Measurements from ENCODE around the gene DUSP10. TPM values are rescaled to one million over a fixed set of nuclear protein-coding genes. Genes with fewer than 3 reads are reported as not detected.

The DUSP10 gene
- polyA plus RNA-seq, 3 donors, result 10.4 to 41.1 (median 12.7) TPM

- H3K4me3 Mint-ChIP-seq, result no peak overlapping the region
- H3K27ac ChIP-seq (ENCODE audit: low read depth in 1 of 2, low read length in 2 of 2), result peak overlapping the region in 1 of 2 donors; percentile 63
- no peak for TF ChIP-seq CTCF (IDR thresholded peaks at IDR 0.05)
- peak overlapping the region in 6 of 7 donors; percentile 64 to 89 (median 70) for H3K27ac Mint-ChIP-seq
- no peaks in the 10 kb centered on the region for H3K9me3 Mint-ChIP-seq
- 0% methylated on average over 4 of the region's 8 CpGs for WGBS (ENCODE audit: insufficient coverage)
- peak overlapping the region in 1 of 3 experiments; percentile 42 for H3K4me3 ChIP-seq (replicated peaks in 1 of 3; ENCODE audit: low read depth in 2 of 3, low read length in 3 of 3)
- H3K9ac ChIP-seq (ENCODE audit: insufficient read depth, low read length, poor library complexity, severe bottlenecking), result no peak overlapping the region
- peaks cover 67% of the 10 kb centered on the region for H3K4me1 Mint-ChIP-seq
- H3K4me1 ChIP-seq (ENCODE audit: control insufficient read depth in 1 of 2, insufficient read depth in 2 of 2, low read length in 2 of 2), result peaks cover 64 to 67% of the 10 kb centered on the region in 2 donors
- H3K27me3 ChIP-seq (ENCODE audit: control insufficient read depth in 2 of 2, insufficient read depth in 2 of 2, low read length in 2 of 2), result no peaks in the 10 kb centered on the region
- peak in 2 of 3 donors; percentile 43 to 55 for DNase-seq
- no peaks in the 10 kb centered on the region for H4K20me1 ChIP-seq (ENCODE audit: insufficient read depth, low read length)
- H2AFZ ChIP-seq (ENCODE audit: insufficient read depth, low read depth, low read length, poor library complexity, severe bottlenecking), result no peak overlapping the region
- no peaks in the 10 kb centered on the region for H3K79me2 ChIP-seq (ENCODE audit: insufficient read depth, low read length)
- H3K4me2 ChIP-seq (replicated peaks; ENCODE audit: extremely low read depth, low read length, poor library complexity, severe bottlenecking), result peak overlapping the region; percentile 19
- H3K27me3 Mint-ChIP-seq (ENCODE audit: low read depth in 3 of 3), result no peaks in the 10 kb centered on the region
- H3K9me3 ChIP-seq (replicated peaks in 1 of 2; ENCODE audit: control insufficient read depth in 1 of 2, insufficient read depth in 1 of 2, low read length in 2 of 2), result no peaks in the 10 kb centered on the region
- intact Hi-C loops (cut with micrococcal nuclease), result loop anchor here in 1 of 2 donors (10.0 kb wide), 1 partner anchor 67 kb away; no protein-coding TSS in a partner anchor
- no peaks in the 10 kb centered on the region for H3K36me3 Mint-ChIP-seq
- H3K36me3 ChIP-seq (replicated peaks in 1 of 2; ENCODE audit: control insufficient read depth in 1 of 2, insufficient read depth in 2 of 2, low read length in 2 of 2), result no peaks in the 10 kb centered on the region
Observed at GRCh38 chr1:221777431-221778072, 35.7 kb upstream of the DUSP10 start.

GRCh38 chr1:221776495-221777301 is 34.8 kb upstream of the DUSP10 start:
- Mint-ChIP-seq H3K9me3 (no peaks in the 10 kb centered on the region), H3K4me3 (peak overlapping the region; percentile 53 to 55), H3K27ac (peak overlapping the region; percentile 14 to 81 (median 66)), H3K36me3 (no peaks in the 10 kb centered on the region), H3K4me1 (peaks cover 65% of the 10 kb centered on the region), H3K27me3 (ENCODE audit: low read depth in 3 of 3) (no peaks in the 10 kb centered on the region)
- no peaks in the 10 kb centered on the region for H3K27me3 ChIP-seq (ENCODE audit: control insufficient read depth in 2 of 2, insufficient read depth in 2 of 2, low read length in 2 of 2)
- H4K20me1 ChIP-seq (ENCODE audit: insufficient read depth, low read length), result no peaks in the 10 kb centered on the region
- peaks cover 58% of the 10 kb centered on the region in 2 donors for H3K4me1 ChIP-seq (ENCODE audit: control insufficient read depth in 1 of 2, insufficient read depth in 2 of 2, low read length in 2 of 2)
- WGBS (ENCODE audit: insufficient coverage), result 0% methylated on average over 1 of the region's 5 CpGs
- peak overlapping the region; percentile 48 for H2AFZ ChIP-seq (ENCODE audit: insufficient read depth, low read depth, low read length, poor library complexity, severe bottlenecking)
- peak overlapping the region; percentile 49 for H3K4me2 ChIP-seq (replicated peaks; ENCODE audit: extremely low read depth, low read length, poor library complexity, severe bottlenecking)
- peak overlapping the region in 1 of 3 experiments; percentile 42 for H3K4me3 ChIP-seq (replicated peaks in 1 of 3; ENCODE audit: low read depth in 2 of 3, low read length in 3 of 3)
- intact Hi-C loops (cut with micrococcal nuclease), result loop anchor here in 1 of 2 donors (10.0 kb wide), 1 partner anchor 68 kb away; no protein-coding TSS in a partner anchor
- H3K9me3 ChIP-seq (replicated peaks in 1 of 2; ENCODE audit: control insufficient read depth in 1 of 2, insufficient read depth in 1 of 2, low read length in 2 of 2), result no peaks in the 10 kb centered on the region
- H3K9ac ChIP-seq (ENCODE audit: insufficient read depth, low read length, poor library complexity, severe bottlenecking), result no peak overlapping the region
- no peaks in the 10 kb centered on the region for H3K79me2 ChIP-seq (ENCODE audit: insufficient read depth, low read length)
- no peak for TF ChIP-seq CTCF (IDR thresholded peaks at IDR 0.05)
- H3K36me3 ChIP-seq (replicated peaks in 1 of 2; ENCODE audit: control insufficient read depth in 1 of 2, insufficient read depth in 2 of 2, low read length in 2 of 2), result no peaks in the 10 kb centered on the region
- peak overlapping the region in 1 of 2 donors; percentile 63 for H3K27ac ChIP-seq (ENCODE audit: low read depth in 1 of 2, low read length in 2 of 2)
- DNase-seq, result peak; percentile 19 to 56 (median 37)
